ENCODE data around the gene TMEM203.

DNA sequence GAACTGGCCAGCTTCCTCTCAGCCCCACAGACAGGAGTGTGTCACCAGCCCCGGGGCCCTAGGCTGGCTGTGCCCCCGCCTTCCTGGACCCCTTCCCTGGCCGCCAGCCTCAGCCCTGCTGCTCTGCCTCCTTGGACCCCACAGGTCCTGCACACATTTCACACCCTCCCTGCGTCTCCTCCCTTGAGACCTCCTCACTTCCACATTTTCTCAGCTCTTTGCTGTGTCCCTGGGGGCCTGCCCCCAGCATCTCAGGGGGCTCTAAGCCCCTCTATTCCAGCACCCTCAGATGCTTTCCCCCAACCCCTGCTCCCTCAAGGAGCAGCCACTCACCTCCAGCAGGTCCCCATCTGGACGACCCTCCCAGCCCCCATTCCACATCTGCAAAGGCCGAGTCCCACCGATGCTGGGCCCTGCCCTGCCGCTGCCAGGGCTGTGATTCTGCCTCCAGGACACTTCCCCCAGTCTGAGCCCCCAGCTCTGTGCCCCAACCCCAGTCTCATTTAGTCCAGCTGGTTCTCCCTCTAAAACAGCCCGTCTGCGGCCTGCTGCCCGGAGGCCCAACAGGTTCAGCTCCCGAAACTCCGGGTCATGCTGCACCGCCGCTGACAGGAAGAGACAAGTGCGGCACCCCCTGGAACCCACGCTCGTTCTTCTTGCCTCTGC is 29.4 kb upstream of the TMEM203 start:
- TF ChIP-seq, protein P1, sequence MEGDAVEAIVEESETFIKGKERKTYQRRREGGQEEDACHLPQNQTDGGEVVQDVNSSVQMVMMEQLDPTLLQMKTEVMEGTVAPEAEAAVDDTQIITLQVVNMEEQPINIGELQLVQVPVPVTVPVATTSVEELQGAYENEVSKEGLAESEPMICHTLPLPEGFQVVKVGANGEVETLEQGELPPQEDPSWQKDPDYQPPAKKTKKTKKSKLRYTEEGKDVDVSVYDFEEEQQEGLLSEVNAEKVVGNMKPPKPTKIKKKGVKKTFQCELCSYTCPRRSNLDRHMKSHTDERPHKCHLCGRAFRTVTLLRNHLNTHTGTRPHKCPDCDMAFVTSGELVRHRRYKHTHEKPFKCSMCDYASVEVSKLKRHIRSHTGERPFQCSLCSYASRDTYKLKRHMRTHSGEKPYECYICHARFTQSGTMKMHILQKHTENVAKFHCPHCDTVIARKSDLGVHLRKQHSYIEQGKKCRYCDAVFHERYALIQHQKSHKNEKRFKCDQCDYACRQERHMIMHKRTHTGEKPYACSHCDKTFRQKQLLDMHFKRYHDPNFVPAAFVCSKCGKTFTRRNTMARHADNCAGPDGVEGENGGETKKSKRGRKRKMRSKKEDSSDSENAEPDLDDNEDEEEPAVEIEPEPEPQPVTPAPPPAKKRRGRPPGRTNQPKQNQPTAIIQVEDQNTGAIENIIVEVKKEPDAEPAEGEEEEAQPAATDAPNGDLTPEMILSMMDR (IDR thresholded peaks at IDR 0.05) = no peak
- no peak for TF ChIP-seq POLR2AphosphoS5 (IDR thresholded peaks at IDR 0.05)
- no peak for TF ChIP-seq POLR2A (IDR thresholded peaks at IDR 0.05; ENCODE audit: low read depth)
- no peak for TF ChIP-seq EP300 (IDR thresholded peaks at IDR 0.05)

All from esophagus muscularis mucosa (tissue), 4 donors.